ENCODE measurements around the gene RAB11FIP3.
"Not testable (repeated sequence)": the region's sequence is repeated elsewhere in the genome, so short reads cannot be mapped to it uniquely, and the experiment has no call there.

Gene RAB11FIP3

DNA sequence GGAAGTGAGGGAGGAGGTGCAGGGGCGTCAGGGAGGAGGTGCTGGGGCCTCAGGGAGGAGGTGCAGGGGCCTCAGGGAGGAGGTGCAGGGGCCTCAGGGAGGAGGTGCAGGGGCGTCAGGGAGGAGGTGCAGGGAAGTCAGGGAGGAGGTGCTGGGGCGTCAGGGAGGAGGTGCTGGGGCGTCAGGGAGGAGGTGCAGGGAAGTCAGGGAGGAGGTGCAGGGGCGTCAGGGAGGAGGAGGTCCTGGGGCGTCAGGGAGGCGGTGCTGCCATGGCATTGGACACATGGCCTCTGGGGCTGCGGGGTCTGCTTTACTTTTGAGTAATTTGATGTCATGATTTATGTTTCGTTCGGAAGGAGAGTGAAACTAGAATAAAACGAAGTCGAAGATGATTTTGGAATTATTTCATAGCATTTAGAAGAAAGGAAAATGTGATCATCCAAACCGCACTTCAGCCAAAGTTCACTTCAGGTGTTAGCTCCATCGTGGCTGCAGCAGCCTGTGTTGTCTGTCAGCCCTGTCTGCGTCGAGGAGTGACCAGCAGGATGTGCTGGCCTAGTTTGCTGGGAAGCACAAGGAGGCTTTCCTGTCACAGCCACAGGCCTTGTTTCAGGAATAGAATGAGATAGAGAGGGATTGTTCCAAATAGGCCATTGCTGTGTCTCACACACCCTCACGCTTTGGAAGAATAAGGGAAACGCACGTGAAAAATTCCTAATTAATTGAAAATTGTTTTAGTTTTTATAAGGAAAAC is 42.8 kb downstream of the RAB11FIP3 start:
- DNase-seq = no peak

GRCh38 chr16:469459-469858 is 44.0 kb downstream of the RAB11FIP3 start:
- not testable (repeated sequence) for DNase-seq

GRCh38 chr16:470418-470817 is 45.0 kb downstream of the RAB11FIP3 start:
- no peak for DNase-seq

GRCh38 chr16:471353-472198 is 46.1 kb downstream of the RAB11FIP3 start:
- DNase-seq = no peak

- no peak for DNase-seq
Observed at GRCh38 chr16:472199-472504, 46.7 kb downstream of the RAB11FIP3 start.

GRCh38 chr16:473046-474043 is 47.9 kb downstream of the RAB11FIP3 start:
- no peak for DNase-seq

GRCh38 chr16:474420-475122 is 49.1 kb downstream of the RAB11FIP3 start:
- no peak for DNase-seq

DNA sequence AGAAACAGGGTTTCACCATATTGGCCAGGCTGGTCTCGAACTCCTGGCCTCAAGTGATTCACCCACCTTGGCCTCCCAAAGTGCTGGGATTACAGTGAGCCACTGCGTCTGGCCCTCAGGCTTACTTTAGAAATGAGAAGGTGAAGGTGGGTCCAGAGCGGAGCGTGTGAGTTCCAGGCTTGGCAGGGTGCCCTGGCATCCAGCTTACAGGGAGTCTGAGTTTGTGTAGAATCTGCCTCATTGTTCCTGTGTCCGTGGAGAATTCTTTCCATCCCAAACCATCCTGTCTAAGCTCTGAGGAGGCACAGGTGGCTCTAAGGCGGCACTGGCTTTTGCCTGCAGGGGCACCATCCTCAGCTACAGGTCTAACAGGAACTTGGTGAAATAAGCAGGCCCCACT is 50.6 kb downstream of the RAB11FIP3 start:
- DNase-seq = no peak

GRCh38 chr16:477301-478157 is 52.1 kb downstream of the RAB11FIP3 start:
- no peak for DNase-seq

GRCh38 chr16:478287-478686 is 52.8 kb downstream of the RAB11FIP3 start:
- not testable (repeated sequence) for DNase-seq

DNA sequence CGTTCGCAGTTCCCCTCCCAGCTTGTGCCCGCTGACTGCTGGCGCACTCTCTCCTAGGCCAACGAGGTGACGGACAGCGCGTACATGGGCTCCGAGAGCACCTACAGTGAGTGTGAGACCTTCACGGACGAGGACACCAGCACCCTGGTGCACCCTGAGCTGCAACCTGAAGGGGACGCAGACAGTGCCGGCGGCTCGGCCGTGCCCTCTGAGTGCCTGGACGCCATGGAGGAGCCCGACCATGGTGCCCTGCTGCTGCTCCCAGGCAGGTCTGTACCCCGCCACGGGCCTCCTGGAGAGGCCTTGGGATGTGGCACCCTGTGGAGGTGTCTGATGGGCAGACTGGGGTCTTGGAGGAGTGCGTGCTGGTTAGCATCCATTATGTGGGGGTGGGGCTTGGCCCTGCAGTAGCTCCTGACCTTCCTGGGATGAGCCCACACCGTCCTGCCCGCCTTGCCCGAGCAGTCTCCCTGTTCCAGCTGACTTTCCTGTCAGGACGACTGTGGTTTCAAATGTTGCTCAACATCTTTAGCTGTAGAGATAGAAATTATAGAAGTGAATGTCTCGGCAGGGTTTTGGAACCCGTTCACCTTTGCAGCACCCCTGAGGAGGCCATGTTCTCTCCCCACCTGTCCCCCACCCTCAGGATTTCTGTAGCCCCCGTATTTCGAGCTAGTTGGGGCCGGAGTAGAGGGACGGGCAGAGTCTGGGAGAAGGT is 57.2 kb downstream of the RAB11FIP3 start:
- DNase-seq = no peak

DNA sequence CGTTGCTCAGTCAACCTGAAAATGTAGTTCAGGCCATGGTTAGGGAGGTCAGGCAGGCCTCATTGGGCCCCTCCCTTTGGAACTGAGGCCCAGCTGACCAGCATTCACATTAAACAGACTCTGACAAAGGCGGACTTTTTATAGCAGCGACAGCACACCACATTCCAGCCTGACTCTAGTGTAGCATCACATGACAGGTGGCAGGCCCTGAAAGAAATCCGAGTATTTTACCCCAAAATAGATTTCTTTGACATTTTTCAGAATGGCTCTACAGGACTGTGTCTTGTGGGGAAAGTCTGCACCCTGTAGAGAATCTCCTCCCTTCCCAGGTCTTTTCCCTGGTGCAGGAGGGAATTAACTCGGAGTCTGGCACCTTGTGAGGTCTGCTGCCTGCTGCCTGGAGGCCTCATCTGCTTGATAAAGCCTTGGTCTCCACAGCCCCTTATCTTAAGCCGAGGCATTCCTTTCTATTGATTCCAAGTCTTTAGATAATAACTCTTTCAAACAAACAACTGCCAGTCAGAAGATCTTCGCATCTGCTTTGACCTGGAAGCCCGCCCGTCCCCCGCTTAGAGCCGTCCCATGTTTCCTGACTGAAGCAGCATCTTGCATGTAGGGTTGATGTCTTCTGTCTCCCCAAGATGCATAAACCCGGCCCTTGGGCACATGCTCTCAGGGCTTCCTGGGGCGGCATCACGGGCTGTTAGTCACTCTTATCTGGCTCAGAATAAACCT is 58.1 kb downstream of the RAB11FIP3 start:
- no peak for DNase-seq

DNA sequence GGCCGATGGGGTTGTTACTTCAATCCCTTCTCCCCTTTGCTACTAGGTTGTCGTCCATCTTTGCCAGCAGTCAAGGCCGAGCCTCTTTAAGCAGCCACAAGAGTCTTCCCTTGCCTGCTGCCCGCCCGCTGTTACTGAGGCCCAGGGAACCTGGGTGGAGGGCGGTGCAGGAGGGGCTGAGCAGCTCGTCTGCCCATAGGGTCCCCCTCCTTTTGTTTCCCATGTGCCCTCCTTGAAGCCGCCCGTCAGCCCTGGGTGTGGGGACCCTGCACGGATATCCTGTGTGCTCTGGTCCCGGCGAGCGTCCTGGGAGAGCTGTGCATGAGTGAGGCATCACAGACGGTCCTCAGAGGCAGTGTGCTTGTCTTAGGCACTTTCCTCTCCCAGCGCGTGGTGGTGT is 64.2 kb downstream of the RAB11FIP3 start:
- no peak for DNase-seq

GRCh38 chr16:490768-491167 is 65.3 kb downstream of the RAB11FIP3 start:
- no peak for DNase-seq

DNA sequence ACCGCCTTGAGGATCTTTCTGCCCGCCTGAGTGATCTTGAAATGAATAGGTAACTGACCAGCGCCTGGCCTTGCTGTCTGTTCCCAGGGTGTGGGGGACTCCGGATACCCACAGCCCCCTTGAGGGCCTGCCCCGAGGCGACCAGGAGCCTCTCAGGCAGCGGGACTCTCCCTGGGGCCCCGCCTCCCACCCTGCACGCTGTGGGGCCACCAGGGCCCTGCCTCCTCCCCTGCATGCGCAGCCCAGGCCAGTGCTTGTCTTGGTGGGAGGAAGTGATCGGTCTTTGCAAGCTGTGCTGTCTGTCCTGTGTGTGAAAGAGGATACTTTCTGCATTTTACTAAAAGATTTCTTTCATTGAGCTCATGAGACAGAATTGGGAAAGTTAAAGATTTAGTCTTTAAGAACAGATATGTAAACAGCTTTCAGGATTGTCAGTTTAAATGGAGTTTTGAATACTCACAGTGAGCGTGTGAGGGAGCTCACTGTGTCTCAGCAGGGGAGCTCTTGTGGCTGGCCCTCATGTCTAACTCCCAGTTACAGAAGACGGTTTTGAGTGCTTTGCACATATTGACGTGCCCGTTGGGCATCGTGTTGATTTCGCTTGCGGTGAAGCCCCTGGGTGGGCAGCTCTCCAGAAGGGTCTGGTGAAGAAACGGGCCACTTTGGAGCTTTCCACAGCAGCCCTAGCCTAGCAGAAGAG is 65.9 kb downstream of the RAB11FIP3 start:
- no peak for DNase-seq

- no peak for DNase-seq
Observed at GRCh38 chr16:492211-492875, 66.9 kb downstream of the RAB11FIP3 start.

GRCh38 chr16:494676-495075 is 69.2 kb downstream of the RAB11FIP3 start:
- DNase-seq = not testable (repeated sequence)

DNA sequence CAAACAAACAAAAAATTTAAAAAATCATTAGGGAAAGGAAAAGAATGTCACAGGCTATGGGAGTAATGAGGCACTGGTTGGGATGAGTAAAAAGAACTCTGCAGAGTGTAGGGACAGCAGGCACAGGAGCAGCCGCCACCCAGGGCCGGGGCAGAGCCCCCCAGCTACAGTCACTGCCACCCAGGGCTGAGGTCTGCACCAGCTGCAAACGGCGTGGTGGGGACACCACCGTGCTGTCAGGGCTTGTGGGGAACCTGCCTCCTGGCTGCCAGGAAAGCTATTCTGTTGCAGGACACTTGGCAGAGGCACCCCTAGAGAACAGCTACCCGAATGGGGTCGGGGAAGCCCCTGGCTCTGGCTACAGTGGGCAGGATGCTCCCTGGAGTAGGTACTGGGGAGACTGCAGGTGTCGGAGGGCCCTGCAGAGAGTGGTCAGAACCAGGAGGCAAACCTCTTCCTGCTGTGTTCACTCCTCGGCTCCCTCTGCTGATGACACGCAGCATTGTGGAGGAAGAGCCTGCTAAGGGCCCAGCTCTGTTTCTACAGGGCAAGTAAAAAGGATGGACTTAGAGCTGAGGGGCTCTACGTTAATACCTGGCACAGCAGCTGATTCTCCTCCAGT is 69.8 kb downstream of the RAB11FIP3 start:
- peak; percentile 22 to 55 for DNase-seq

Data from AML-193 (cell line).